Effector memory CD8-positive, alpha-beta T cell (primary cell): Measurements from ENCODE around the gene MCEMP1.

Experiments
- ATAC-seq: fragments of 150-1000 bp; cut with Tn5 transposase; replicated peaks from 2 replicates; pipeline ENCODE4 v1.10.0; 2021; ENCODE audit warnings: mild to moderate bottlenecking, moderate library complexity
- DNase-seq, 3 experiments: peaks; one replicate each; pipeline ENCODE4 v3.0.0; 2021
- H3K27ac Mint-ChIP-seq, 2 donors: one replicate each; pipeline ENCODE4 v1.8.0; 2022; ENCODE audit warnings: mild to moderate bottlenecking in 2 of 2, mixed read lengths in 2 of 2, moderate library complexity in 2 of 2
- H3K27me3 Mint-ChIP-seq, 2 donors: one replicate each; pipeline ENCODE4 v1.8.0; 2022; ENCODE audit warnings: mixed read lengths in 2 of 2
- H3K36me3 Mint-ChIP-seq: one replicate; pipeline ENCODE4 v1.8.0; 2022; ENCODE audit warnings: mild to moderate bottlenecking, moderate library complexity, mixed read lengths; ENCODE audit not compliant: insufficient read depth
- H3K4me1 Mint-ChIP-seq, 2 donors: one replicate each; pipeline ENCODE4 v1.8.0; 2022; ENCODE audit warnings: low read depth in 2 of 2, mixed read lengths in 2 of 2
- H3K4me3 Mint-ChIP-seq, 2 donors: one replicate each; pipeline ENCODE4 v1.8.0; 2022; ENCODE audit warnings: mild to moderate bottlenecking in 2 of 2, mixed read lengths in 2 of 2, moderate library complexity in 2 of 2
- H3K9me3 Mint-ChIP-seq, 2 donors: one replicate each; pipeline ENCODE4 v1.8.0; 2022; ENCODE audit warnings: mixed read lengths in 2 of 2
- total RNA-seq, 9 experiments: gene quantifications; one replicate each; lab custom pipeline; 2026; lab: John Stamatoyannopoulos, UW

Gene MCEMP1
- 0 reads per million in 9 experiments for total RNA-seq

GRCh38 chr19:7676854-7677253 is at the start of gene MCEMP1:
Gene MCEMP1, plus strand, starts transcription at chr19:7677090. Its CDS starts 31 bp downstream, at chr19:7677121.
- Mint-ChIP-seq H3K27me3 (peaks cover 52 to 72% of the 10 kb centered on the region in 2 donors), H3K4me1 (peaks cover 22 to 35% of the 10 kb centered on the region in 2 donors), H3K27ac (peak within 1 kb of the TSS in 1 of 2 donors; percentile 57), H3K36me3 (peaks cover 28% of the 10 kb centered on the region), H3K9me3 (no peaks in the 10 kb centered on the region), H3K4me3 (peak within 1 kb of the TSS in 1 of 2 donors; percentile 43)
- DNase-seq (no peak), ATAC-seq (no peak)

GRCh38 chr19:7627166-7627565 is 49.7 kb upstream of the MCEMP1 start:
- Mint-ChIP-seq H3K27me3 (no peaks in the 10 kb centered on the region), H3K4me1 (peaks cover 28 to 34% of the 10 kb centered on the region in 2 donors), H3K4me3 (peak overlapping the region in 1 of 2 donors; percentile 23), H3K9me3 (no peaks in the 10 kb centered on the region), H3K36me3 (peaks cover 66% of the 10 kb centered on the region), H3K27ac (no peak overlapping the region)
- DNase-seq (no peak), ATAC-seq (no peak)

GRCh38 chr19:7628589-7629311 is 48.1 kb upstream of the MCEMP1 start:
- Mint-ChIP-seq H3K9me3 (no peaks in the 10 kb centered on the region), H3K36me3 (peaks cover 63% of the 10 kb centered on the region)
- DNase-seq: no peak

GRCh38 chr19:7629347-7630054 is 47.4 kb upstream of the MCEMP1 start, which contains the start of the genes PET100 and XAB2:
Gene PET100, plus strand, starts transcription at chr19:7629793. Its CDS starts 41 bp downstream, at chr19:7629834.
Gene XAB2, minus strand, starts transcription at chr19:7629545. Its CDS starts 18 bp downstream, at chr19:7629527.
- Mint-ChIP-seq H3K27me3 (no peaks in the 10 kb centered on the region), H3K36me3 (peaks cover 63% of the 10 kb centered on the region), H3K4me3 (peak within 1 kb of the TSS; percentile 94 to 95), H3K4me1 (peaks cover 31 to 32% of the 10 kb centered on the region in 2 donors), H3K9me3 (no peaks in the 10 kb centered on the region), H3K27ac (peak within 1 kb of the TSS; percentile 99 to 100)
- peak; percentile 98 for ATAC-seq
- DNase-seq: peak; percentile 92 to 96 (median 94)

More at GRCh38 chr19:7628589-7629311, 48.1 kb upstream of the MCEMP1 start:
- ATAC-seq: no peak
- Mint-ChIP-seq H3K4me1 (peaks cover 28 to 31% of the 10 kb centered on the region in 2 donors), H3K4me3 (peak overlapping the region; percentile 94 to 95), H3K27ac (peak overlapping the region; percentile 99 to 100), H3K27me3 (no peaks in the 10 kb centered on the region)

- Mint-ChIP-seq H3K36me3 (peaks cover 53% of the 10 kb centered on the region), H3K9me3 (no peaks in the 10 kb centered on the region), H3K27ac (no peak overlapping the region), H3K4me3 (peak overlapping the region in 1 of 2 donors; percentile 46), H3K4me1 (peaks cover 32 to 37% of the 10 kb centered on the region in 2 donors), H3K27me3 (no peaks in the 10 kb centered on the region)
- ATAC-seq (no peak), DNase-seq (no peak)
Observed at GRCh38 chr19:7631577-7631976, 45.3 kb upstream of the MCEMP1 start.

- peaks cover 36 to 37% of the 10 kb centered on the region in 2 donors for H3K4me1 Mint-ChIP-seq
- H3K36me3 Mint-ChIP-seq: peaks cover 55% of the 10 kb centered on the region
- no peaks in the 10 kb centered on the region for H3K27me3 Mint-ChIP-seq
- peak overlapping the region in 1 of 2 donors; percentile 42 for H3K4me3 Mint-ChIP-seq
- ATAC-seq: no peak
- H3K27ac Mint-ChIP-seq: peak overlapping the region in 1 of 2 donors; percentile 81
- DNase-seq: no peak
- no peaks in the 10 kb centered on the region for H3K9me3 Mint-ChIP-seq
Observed at GRCh38 chr19:7632340-7633203, 44.3 kb upstream of the MCEMP1 start.

- H3K27ac Mint-ChIP-seq: peak within 1 kb of the TSS in 1 of 2 donors; percentile 81
- DNase-seq (no peak), ATAC-seq (no peak)
- peaks cover 31 to 36% of the 10 kb centered on the region in 2 donors for H3K4me1 Mint-ChIP-seq
- no peaks in the 10 kb centered on the region for H3K27me3 Mint-ChIP-seq
- no peaks in the 10 kb centered on the region for H3K9me3 Mint-ChIP-seq
- peak within 1 kb of the TSS in 1 of 2 donors; percentile 42 for H3K4me3 Mint-ChIP-seq
- peaks cover 50% of the 10 kb centered on the region for H3K36me3 Mint-ChIP-seq
Observed at GRCh38 chr19:7633698-7634097, 43.2 kb upstream of the MCEMP1 start, which contains the start of gene PCP2. Gene PCP2, minus strand, starts transcription at chr19:7633719. Its CDS starts 262 bp downstream, at chr19:7633457.

GRCh38 chr19:7635670-7636069 is 41.2 kb upstream of the MCEMP1 start:
- H3K27me3 Mint-ChIP-seq: no peaks in the 10 kb centered on the region
- peak overlapping the region in 1 of 2 donors; percentile 94 for H3K27ac Mint-ChIP-seq
- H3K4me1 Mint-ChIP-seq: peaks cover 26 to 34% of the 10 kb centered on the region in 2 donors
- no peak for DNase-seq
- H3K4me3 Mint-ChIP-seq: peak overlapping the region; percentile 83 to 86
- no peak for ATAC-seq
- no peaks in the 10 kb centered on the region for H3K9me3 Mint-ChIP-seq
- peaks cover 31% of the 10 kb centered on the region for H3K36me3 Mint-ChIP-seq

- H3K27me3 Mint-ChIP-seq: no peaks in the 10 kb centered on the region
- DNase-seq (no peak), ATAC-seq (no peak)
- H3K27ac Mint-ChIP-seq: peak overlapping the region; percentile 94
- peaks cover 23 to 30% of the 10 kb centered on the region in 2 donors for H3K4me1 Mint-ChIP-seq
- H3K36me3 Mint-ChIP-seq: peaks cover 36% of the 10 kb centered on the region
- H3K4me3 Mint-ChIP-seq: peak overlapping the region; percentile 83 to 86
- no peaks in the 10 kb centered on the region for H3K9me3 Mint-ChIP-seq
Observed at GRCh38 chr19:7636317-7636690, 40.6 kb upstream of the MCEMP1 start.

GRCh38 chr19:7636691-7637373 is 40.1 kb upstream of the MCEMP1 start, which contains the start of gene STXBP2:
Gene STXBP2, plus strand, starts transcription at chr19:7637110. Its CDS starts 40 bp downstream, at chr19:7637150.
- Mint-ChIP-seq H3K27me3 (no peaks in the 10 kb centered on the region), H3K27ac (peak within 1 kb of the TSS; percentile 94), H3K4me3 (peak within 1 kb of the TSS; percentile 83 to 86), H3K36me3 (peaks cover 36% of the 10 kb centered on the region), H3K9me3 (no peaks in the 10 kb centered on the region), H3K4me1 (peaks cover 23 to 30% of the 10 kb centered on the region in 2 donors)
- DNase-seq (peak; percentile 86 to 92 (median 91)), ATAC-seq (peak; percentile 96)

GRCh38 chr19:7637374-7638256 is 39.3 kb upstream of the MCEMP1 start:
- peak overlapping the region; percentile 94 for H3K27ac Mint-ChIP-seq
- ATAC-seq (peak; percentile 21), DNase-seq (no peak)
- no peaks in the 10 kb centered on the region for H3K9me3 Mint-ChIP-seq
- H3K36me3 Mint-ChIP-seq: peaks cover 33% of the 10 kb centered on the region
- peak overlapping the region; percentile 83 to 86 for H3K4me3 Mint-ChIP-seq
- H3K27me3 Mint-ChIP-seq: no peaks in the 10 kb centered on the region
- peaks cover 23 to 30% of the 10 kb centered on the region in 2 donors for H3K4me1 Mint-ChIP-seq
